H9 (cell line): ENCODE measurements around the gene AIFM1. TPM values are rescaled to one million over a fixed set of nuclear protein-coding genes. Genes with fewer than 3 reads are reported as not detected.

ENCODE experiments used
- DNase-seq: peaks from one replicate; pipeline ENCODE4 v3.0.0-alpha.2; 2017
- H2AFZ ChIP-seq: one replicate; pipeline ENCODE4 v1.6.1; 2013; ENCODE audit warnings: mild to moderate bottlenecking, low read length, control low read depth, moderate library complexity
- H2AK5ac ChIP-seq: 2 replicates; pipeline ENCODE4 v1.6.1; 2013; ENCODE audit warnings: low read length, control low read depth, mixed read lengths; ENCODE audit not compliant: insufficient read length
- H2BK120ac ChIP-seq: one replicate; pipeline ENCODE4 v1.6.1; 2013; ENCODE audit warnings: low read depth, mild to moderate bottlenecking, low read length, control low read depth, inconsistent platforms; ENCODE audit not compliant: poor library complexity, severe bottlenecking
- H2BK12ac ChIP-seq: 2 replicates; pipeline ENCODE4 v1.6.1; 2013; ENCODE audit warnings: low read length, control low read depth, mixed read lengths, low read depth; ENCODE audit not compliant: insufficient read length
- H2BK15ac ChIP-seq: 2 replicates; pipeline ENCODE4 v1.6.1; 2013; ENCODE audit warnings: low read depth, low read length, control low read depth
- H2BK20ac ChIP-seq: one replicate; pipeline ENCODE4 v1.6.1; 2013; ENCODE audit warnings: low read depth, mild to moderate bottlenecking, low read length, control low read depth, inconsistent platforms; ENCODE audit not compliant: poor library complexity, severe bottlenecking
- H2BK5ac ChIP-seq: 2 replicates; pipeline ENCODE4 v1.6.1; 2013; ENCODE audit warnings: low read length, control low read depth, mixed read lengths; ENCODE audit not compliant: insufficient read length
- H3K14ac ChIP-seq: 2 replicates; pipeline ENCODE4 v1.6.1; 2013; ENCODE audit warnings: low read length, control low read depth; ENCODE audit not compliant: insufficient read depth
- H3K18ac ChIP-seq: 2 replicates; pipeline ENCODE4 v1.6.1; 2013; ENCODE audit warnings: low read depth, mild to moderate bottlenecking, mixed read lengths, low read length, control low read depth; ENCODE audit not compliant: insufficient read length
- H3K23ac ChIP-seq: 2 replicates; pipeline ENCODE4 v1.6.1; 2013; ENCODE audit warnings: low read length, control low read depth, mixed read lengths, low read depth; ENCODE audit not compliant: insufficient read length
- H3K23me2 ChIP-seq: 2 replicates; pipeline ENCODE4 v1.6.1; 2013; ENCODE audit warnings: low read depth, mild to moderate bottlenecking, mixed read lengths, low read length, control low read depth; ENCODE audit not compliant: insufficient read length, poor library complexity, severe bottlenecking
- H3K27ac ChIP-seq: 2 replicates; pipeline ENCODE4 v1.5.1; 2013; ENCODE audit warnings: low read length, control low read depth, mixed read lengths, low read depth; ENCODE audit not compliant: insufficient read length
- H3K27me3 ChIP-seq: 2 replicates; pipeline ENCODE4 v1.6.1; 2013; ENCODE audit warnings: low read length, control low read depth, inconsistent platforms; ENCODE audit not compliant: insufficient read depth
- H3K4ac ChIP-seq: 2 replicates; pipeline ENCODE4 v1.6.1; 2013; ENCODE audit warnings: low read depth, mild to moderate bottlenecking, control low read depth, inconsistent platforms, low read length, moderate library complexity
- H3K4me1 ChIP-seq: 2 replicates; pipeline ENCODE4 v1.6.1; 2013; ENCODE audit warnings: low read length, control low read depth, inconsistent platforms; ENCODE audit not compliant: insufficient read depth
- H3K4me2 ChIP-seq: 2 replicates; pipeline ENCODE4 v1.6.1; 2013; ENCODE audit warnings: low read length, control low read depth, mixed read lengths; ENCODE audit not compliant: insufficient read length, insufficient read depth
- H3K56ac ChIP-seq: 2 replicates; pipeline ENCODE4 v1.6.1; 2013; ENCODE audit warnings: low read depth, mild to moderate bottlenecking, mixed read lengths, low read length, control low read depth; ENCODE audit not compliant: insufficient read length
- H3K79me1 ChIP-seq: 2 replicates; pipeline ENCODE4 v1.6.1; 2013; ENCODE audit warnings: low read depth, mild to moderate bottlenecking, moderate library complexity, low read length, control low read depth, inconsistent platforms; ENCODE audit not compliant: insufficient read depth, poor library complexity, severe bottlenecking
- H3K79me2 ChIP-seq: 2 replicates; pipeline ENCODE4 v1.6.1; 2013; ENCODE audit warnings: low read length, control low read depth, inconsistent platforms; ENCODE audit not compliant: insufficient read depth
- H3K9ac ChIP-seq: 2 replicates; pipeline ENCODE4 v1.6.1; 2013; ENCODE audit warnings: low read length, control low read depth, mixed read lengths; ENCODE audit not compliant: insufficient read length; ENCODE audit errors: extremely low read depth
- H3K9me3 ChIP-seq: one replicate; pipeline ENCODE4 v1.6.1; 2013; ENCODE audit warnings: low read depth, low read length, inconsistent platforms; ENCODE audit not compliant: control insufficient read depth
- H3T11ph ChIP-seq: one replicate; pipeline ENCODE4 v1.6.1; 2013; ENCODE audit warnings: mild to moderate bottlenecking, low read length, control low read depth, inconsistent platforms
- H4K20me1 ChIP-seq: one replicate; pipeline ENCODE4 v1.6.1; 2013; ENCODE audit not compliant: control insufficient read depth, insufficient read length, insufficient read depth
- H4K5ac ChIP-seq: 2 replicates; pipeline ENCODE4 v1.6.1; 2013; ENCODE audit warnings: low read depth, mild to moderate bottlenecking, mixed read lengths, low read length, control low read depth; ENCODE audit not compliant: insufficient read length
- H4K8ac ChIP-seq: replicated peaks from 2 replicates; pipeline ENCODE4 v1.6.1; 2013; ENCODE audit warnings: low read length, control low read depth, mixed read lengths, low read depth; ENCODE audit not compliant: insufficient read length
- H4K91ac ChIP-seq: 2 replicates; pipeline ENCODE4 v1.6.1; 2013; ENCODE audit warnings: low read depth, mild to moderate bottlenecking, moderate library complexity, mixed read lengths, low read length, control low read depth; ENCODE audit not compliant: insufficient read length
- H3K27ac Mint-ChIP-seq, 3 experiments: 2 replicates in 2 of 3; 3 replicates in 1 of 3; pipeline ENCODE4 v1.8.0; 2020 to 2021; ENCODE audit warnings: mixed read lengths in 3 of 3, mild to moderate bottlenecking in 1 of 3, moderate library complexity in 1 of 3
- H3K27me3 Mint-ChIP-seq: 2 replicates; pipeline ENCODE4 v1.8.0; 2021; ENCODE audit warnings: low read depth, mild to moderate bottlenecking, moderate library complexity, mixed read lengths
- H3K36me3 Mint-ChIP-seq, 3 experiments: 2 replicates in 2 of 3; 3 replicates in 1 of 3; pipeline ENCODE4 v1.8.0; 2020 to 2021; ENCODE audit warnings: low read depth in 3 of 3, mixed read lengths in 3 of 3; ENCODE audit not compliant: insufficient read depth in 1 of 3
- H3K4me1 Mint-ChIP-seq, 2 experiments: 2 replicates each; pipeline ENCODE4 v1.8.0; 2020; ENCODE audit warnings: mixed read lengths in 2 of 2
- H3K4me3 Mint-ChIP-seq, 2 experiments: 2 replicates in 1 of 2; 3 replicates in 1 of 2; pipeline ENCODE4 v1.8.0; 2020 to 2021; ENCODE audit warnings: mild to moderate bottlenecking in 2 of 2, mixed read lengths in 2 of 2, moderate library complexity in 1 of 2
- H3K9me3 Mint-ChIP-seq, 2 experiments: 2 replicates in 1 of 2; 3 replicates in 1 of 2; pipeline ENCODE4 v1.8.0; 2020; ENCODE audit warnings: mild to moderate bottlenecking in 2 of 2, mixed read lengths in 2 of 2, moderate library complexity in 1 of 2
- CTCF ChIP-seq: fragments of 200-600 bp; sonication (generic); conservative IDR thresholded peaks from 3 replicates; pipeline ENCODE4 v1.8.0; 2021; ENCODE audit warnings: antibody characterized with exemption, mild to moderate bottlenecking
- WGBS: extraction: QIAGEN DNeasy Blood & Tissue Kit; methylation state at CpG from one replicate; pipeline ENCODE4 v1.1.7; 2013; ENCODE audit warnings: missing lambda C conversion rate, low lambda C conversion rate, mixed read lengths; ENCODE audit not compliant: insufficient read length; ENCODE audit errors: extremely low coverage; 5-methylcytosine and 5-hydroxymethylcytosine counted together
- total RNA-seq: library from RNA; stranded (reverse); gene quantifications from 2 replicates; pipeline ENCODE4 v1.2.1, GENCODE V29; 2021

Gene AIFM1
- total RNA-seq, 1 experiment from 2014 or later = 43.7 TPM

- Mint-ChIP-seq H3K36me3 (no peaks in the 10 kb centered on the region; a peak in 1 of 7 replicates), H3K4me3 (no peak overlapping the region), H3K27me3 (peaks cover 75% of the 10 kb centered on the region), H3K9me3 (peaks cover 0 to 72% of the 10 kb centered on the region in 2 experiments; a peak in 3 of 5 replicates), H3K4me1 (peaks cover 2 to 23% of the 10 kb centered on the region in 2 experiments; a peak in 2 of 4 replicates), H3K27ac (peak overlapping the region in 1 of 3 experiments; percentile 17; a peak in 1 of 7 replicates)
- no peak overlapping the region for H2BK12ac ChIP-seq
- TF ChIP-seq CTCF = no peak
- H4K8ac ChIP-seq = no peak overlapping the region
- no peaks in the 10 kb centered on the region for H3K79me2 ChIP-seq
- H3T11ph ChIP-seq = no peak overlapping the region
- no peaks in the 10 kb centered on the region; the same call in 1 of the 2 replicates for H3K4me1 ChIP-seq
- H2BK120ac ChIP-seq = no peak overlapping the region
- no peak overlapping the region for H3K18ac ChIP-seq
- no peak overlapping the region for H3K14ac ChIP-seq
- H2BK5ac ChIP-seq = no peak overlapping the region
- no peak overlapping the region for H3K4ac ChIP-seq
- peaks cover 18% of the 10 kb centered on the region; the same call in 1 of the 2 replicates for H3K27me3 ChIP-seq
- WGBS = no CpG with 5 or more reads among the region's 9 CpGs
- H2BK20ac ChIP-seq = no peak overlapping the region
- no peak overlapping the region for H3K4me2 ChIP-seq
- H3K23me2 ChIP-seq = no peaks in the 10 kb centered on the region
- H2BK15ac ChIP-seq = no peak overlapping the region
- H4K20me1 ChIP-seq = no peaks in the 10 kb centered on the region
- H4K5ac ChIP-seq = no peak overlapping the region
- H4K91ac ChIP-seq = no peak overlapping the region
- no peak overlapping the region for H3K56ac ChIP-seq
- DNase-seq = no peak
- no peak overlapping the region for H2AFZ ChIP-seq
- peaks cover 13% of the 10 kb centered on the region for H3K9me3 ChIP-seq
- no peaks in the 10 kb centered on the region for H3K79me1 ChIP-seq
- no peak overlapping the region for H3K27ac ChIP-seq
- H2AK5ac ChIP-seq = no peak overlapping the region
- H3K23ac ChIP-seq = no peak overlapping the region
- H3K9ac ChIP-seq = no peak overlapping the region
Measured at GRCh38 chrX:130114141-130114588, 51.5 kb downstream of the AIFM1 start.
